ENCODE results near the gene CPNE7.

Gene CPNE7

DNA sequence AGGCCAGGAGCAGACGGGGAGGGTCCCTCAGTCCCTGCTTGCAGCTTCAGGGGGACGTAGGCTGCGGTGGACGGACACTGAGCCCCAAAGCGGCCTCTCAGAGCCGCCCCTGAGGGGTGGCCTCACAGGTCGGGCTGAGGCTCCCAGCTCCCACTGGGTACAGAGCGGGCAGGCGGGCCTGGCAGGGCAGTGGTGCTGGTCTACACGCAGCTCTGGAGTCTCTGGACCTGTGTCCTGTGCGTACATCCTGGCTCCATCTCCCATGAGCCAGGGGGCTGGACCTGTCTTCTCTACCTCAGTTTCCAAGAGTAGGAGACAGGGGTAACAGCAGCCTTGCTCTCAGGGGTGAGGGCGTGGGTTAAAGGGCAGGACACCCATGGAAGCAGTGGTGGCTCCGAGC, 39.6 kb downstream of the CPNE7 start:
- H3K9me3 ChIP-seq (replicated peaks; ENCODE audit: low read length), result no peaks in the 10 kb centered on the region
- peaks cover 7% of the 10 kb centered on the region for H3K4me1 ChIP-seq (ENCODE audit: control insufficient read depth, insufficient read depth, low read length)
- H3K4me2 ChIP-seq (ENCODE audit: low read length), result no peak overlapping the region
- H3K9ac ChIP-seq (ENCODE audit: low read depth, low read length), result no peak overlapping the region
- H3K36me3 ChIP-seq (ENCODE audit: insufficient read depth, low read length), result no peaks in the 10 kb centered on the region
- H3K4me3 ChIP-seq (ENCODE audit: low read length), result no peak overlapping the region
- H3K27me3 ChIP-seq (ENCODE audit: control insufficient read depth, insufficient read depth, low read length), result peaks cover 4% of the 10 kb centered on the region

DNA sequence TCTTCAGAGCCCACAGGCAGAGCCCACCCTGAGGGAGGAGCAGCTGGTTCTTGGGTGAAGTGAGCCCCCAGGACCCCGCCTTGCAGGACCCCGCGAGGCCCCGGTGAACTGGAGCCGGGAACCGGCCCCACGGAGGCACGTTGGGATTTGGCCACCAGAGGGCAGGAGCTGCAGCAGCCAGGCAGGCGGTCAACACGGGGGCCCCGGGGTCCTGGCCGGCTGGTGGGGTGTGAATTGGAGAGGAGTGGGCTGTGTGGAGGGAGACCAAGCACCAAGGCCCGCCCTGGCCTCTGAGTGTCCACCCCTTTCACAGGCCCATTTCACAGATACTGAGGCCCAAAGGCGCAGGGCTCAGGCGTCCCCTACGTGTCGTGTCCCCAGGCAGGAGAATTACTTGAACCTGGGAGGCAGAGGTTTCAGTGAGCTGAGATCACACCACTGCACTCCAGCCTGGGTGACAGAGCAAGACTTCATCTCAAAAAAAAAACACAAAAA, 40.1 kb downstream of the CPNE7 start:
- peaks cover 9% of the 10 kb centered on the region for H3K27me3 ChIP-seq (ENCODE audit: control insufficient read depth, insufficient read depth, low read length)
- peaks cover 7% of the 10 kb centered on the region for H3K4me1 ChIP-seq (ENCODE audit: control insufficient read depth, insufficient read depth, low read length)
- H3K9me3 ChIP-seq (replicated peaks; ENCODE audit: low read length), result no peaks in the 10 kb centered on the region
- no peak overlapping the region for H3K4me2 ChIP-seq (ENCODE audit: low read length)
- no peaks in the 10 kb centered on the region for H3K36me3 ChIP-seq (ENCODE audit: insufficient read depth, low read length)
- H3K4me3 ChIP-seq (ENCODE audit: low read length), result no peak overlapping the region
- H3K9ac ChIP-seq (ENCODE audit: low read depth, low read length), result no peak overlapping the region

GRCh38 chr16:89616623-89617022, 41.1 kb downstream of the CPNE7 start:
- no peak overlapping the region for H3K4me2 ChIP-seq (ENCODE audit: low read length)
- H3K27me3 ChIP-seq (ENCODE audit: control insufficient read depth, insufficient read depth, low read length), result peaks cover 17% of the 10 kb centered on the region
- H3K36me3 ChIP-seq (ENCODE audit: insufficient read depth, low read length), result no peaks in the 10 kb centered on the region
- H3K9ac ChIP-seq (ENCODE audit: low read depth, low read length), result no peak overlapping the region
- H3K4me3 ChIP-seq (ENCODE audit: low read length), result no peak overlapping the region
- peaks cover 7% of the 10 kb centered on the region for H3K4me1 ChIP-seq (ENCODE audit: control insufficient read depth, insufficient read depth, low read length)
- no peaks in the 10 kb centered on the region for H3K9me3 ChIP-seq (replicated peaks; ENCODE audit: low read length)

DNA sequence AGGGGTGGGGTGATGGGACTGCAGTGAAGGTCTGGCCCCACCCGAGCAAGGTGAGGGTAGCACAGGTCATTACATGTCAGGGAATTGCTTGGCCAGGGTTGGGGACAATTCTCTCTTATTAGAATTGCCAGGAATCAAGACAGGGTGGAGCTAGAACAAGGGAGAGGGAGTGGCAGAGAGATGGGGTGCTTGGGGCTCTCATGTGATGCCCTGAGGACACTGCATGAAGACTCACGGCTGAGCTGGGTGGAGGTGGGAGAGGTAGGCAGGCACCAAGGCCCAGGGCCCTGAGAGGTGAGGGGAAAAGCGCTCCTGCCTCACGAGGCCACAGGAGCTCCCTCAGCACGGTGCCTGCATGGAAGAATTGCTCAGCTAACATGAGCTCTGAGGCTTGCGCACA, 41.5 kb downstream of the CPNE7 start:
- no peak overlapping the region for H3K4me3 ChIP-seq (ENCODE audit: low read length)
- H3K9me3 ChIP-seq (replicated peaks; ENCODE audit: low read length), result no peaks in the 10 kb centered on the region
- peaks cover 21% of the 10 kb centered on the region for H3K27me3 ChIP-seq (ENCODE audit: control insufficient read depth, insufficient read depth, low read length)
- H3K4me2 ChIP-seq (ENCODE audit: low read length), result no peak overlapping the region
- peaks cover 7% of the 10 kb centered on the region for H3K4me1 ChIP-seq (ENCODE audit: control insufficient read depth, insufficient read depth, low read length)
- no peaks in the 10 kb centered on the region for H3K36me3 ChIP-seq (ENCODE audit: insufficient read depth, low read length)
- no peak overlapping the region for H3K9ac ChIP-seq (ENCODE audit: low read depth, low read length)

GRCh38 chr16:89618109-89618998, 42.8 kb downstream of the CPNE7 start:
- Histone ChIP-seq H3K9ac (ENCODE audit: low read depth, low read length) (no peak overlapping the region), H3K36me3 (ENCODE audit: insufficient read depth, low read length) (no peaks in the 10 kb centered on the region), H3K4me1 (ENCODE audit: control insufficient read depth, insufficient read depth, low read length) (peaks cover 1% of the 10 kb centered on the region), H3K27me3 (ENCODE audit: control insufficient read depth, insufficient read depth, low read length) (peaks cover 30% of the 10 kb centered on the region), H3K9me3 (replicated peaks; ENCODE audit: low read length) (no peaks in the 10 kb centered on the region), H3K4me3 (ENCODE audit: low read length) (no peak overlapping the region), H3K4me2 (ENCODE audit: low read length) (no peak overlapping the region)

- Histone ChIP-seq H3K9ac (ENCODE audit: low read depth, low read length) (no peak overlapping the region), H3K9me3 (replicated peaks; ENCODE audit: low read length) (no peaks in the 10 kb centered on the region), H3K4me3 (ENCODE audit: low read length) (no peak overlapping the region), H3K4me1 (ENCODE audit: control insufficient read depth, insufficient read depth, low read length) (no peaks in the 10 kb centered on the region), H3K27me3 (ENCODE audit: control insufficient read depth, insufficient read depth, low read length) (peaks cover 43% of the 10 kb centered on the region), H3K36me3 (ENCODE audit: insufficient read depth, low read length) (no peaks in the 10 kb centered on the region), H3K4me2 (ENCODE audit: low read length) (no peak overlapping the region)
These were observed 44.3 kb downstream of the CPNE7 start for GRCh38 chr16:89619840-89620239.

DNA sequence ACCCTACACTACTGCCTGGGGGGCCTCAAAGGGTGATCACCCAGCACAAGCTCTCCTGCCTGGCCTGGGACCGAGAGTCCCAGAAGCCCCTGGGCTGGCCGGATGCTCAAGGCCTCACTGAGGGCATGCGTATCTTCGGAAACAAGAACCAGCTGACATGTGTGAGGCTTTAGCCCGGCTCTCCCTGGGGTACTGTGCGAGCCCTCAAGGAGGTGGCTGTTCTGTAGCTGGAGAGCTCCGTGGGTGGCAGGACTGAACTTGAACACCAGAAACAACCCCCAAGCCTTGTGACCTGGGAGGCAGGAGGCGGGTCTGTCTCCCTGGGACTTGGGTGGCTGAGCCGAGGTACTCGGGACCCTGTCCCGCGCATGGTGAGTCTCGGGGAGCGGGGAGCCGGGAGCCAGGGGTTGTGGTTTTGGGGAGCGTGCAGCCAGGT, 44.9 kb downstream of the CPNE7 start:
- Histone ChIP-seq H3K9me3 (replicated peaks; ENCODE audit: low read length) (no peaks in the 10 kb centered on the region), H3K4me1 (ENCODE audit: control insufficient read depth, insufficient read depth, low read length) (no peaks in the 10 kb centered on the region), H3K9ac (ENCODE audit: low read depth, low read length) (no peak overlapping the region), H3K4me3 (ENCODE audit: low read length) (no peak overlapping the region), H3K4me2 (ENCODE audit: low read length) (no peak overlapping the region), H3K27me3 (ENCODE audit: control insufficient read depth, insufficient read depth, low read length) (peaks cover 49% of the 10 kb centered on the region), H3K36me3 (ENCODE audit: insufficient read depth, low read length) (no peaks in the 10 kb centered on the region)

- Histone ChIP-seq H3K4me1 (ENCODE audit: control insufficient read depth, insufficient read depth, low read length) (no peaks in the 10 kb centered on the region), H3K36me3 (ENCODE audit: insufficient read depth, low read length) (no peaks in the 10 kb centered on the region), H3K27me3 (ENCODE audit: control insufficient read depth, insufficient read depth, low read length) (peaks cover 52% of the 10 kb centered on the region), H3K9ac (ENCODE audit: low read depth, low read length) (no peak overlapping the region), H3K4me2 (ENCODE audit: low read length) (no peak overlapping the region), H3K9me3 (replicated peaks; ENCODE audit: low read length) (no peaks in the 10 kb centered on the region), H3K4me3 (ENCODE audit: low read length) (no peak overlapping the region)
These were observed 45.7 kb downstream of the CPNE7 start for GRCh38 chr16:89621136-89621697.

DNA sequence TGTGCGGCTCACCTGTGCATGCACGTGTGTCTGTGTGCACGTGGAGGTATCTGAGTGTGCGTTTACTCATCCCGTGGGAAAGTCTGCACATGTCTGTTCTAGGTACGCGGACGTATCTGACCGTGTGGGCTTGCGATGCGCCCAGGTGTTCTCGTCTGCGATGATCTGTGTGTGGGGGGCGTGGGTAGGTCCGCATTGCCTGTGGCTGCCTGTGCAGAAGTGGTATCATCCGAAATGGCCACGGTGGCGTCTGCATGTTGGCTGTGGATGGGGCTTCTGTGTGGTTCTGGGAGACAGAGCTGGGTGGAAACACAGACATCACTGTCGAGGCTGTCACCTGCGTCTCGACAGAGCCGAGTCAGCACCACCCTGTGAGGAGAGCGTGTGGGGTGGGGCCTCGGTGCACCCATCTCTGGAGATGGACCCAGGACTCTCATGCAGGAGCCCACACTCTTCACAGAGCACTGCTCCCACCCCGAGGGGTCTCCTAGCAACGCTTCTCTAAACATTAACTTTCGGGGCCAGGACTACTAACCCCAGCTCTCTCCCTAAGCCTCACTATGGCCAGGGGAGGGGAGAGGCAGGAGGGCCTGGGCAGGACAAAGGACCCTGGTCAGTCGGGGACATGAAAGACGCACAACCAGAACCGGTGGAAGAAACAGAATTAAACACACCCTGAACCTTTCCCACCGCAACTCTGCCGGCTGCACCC, 46.3 kb downstream of the CPNE7 start:
- Histone ChIP-seq H3K9ac (ENCODE audit: low read depth, low read length) (no peak overlapping the region), H3K27me3 (ENCODE audit: control insufficient read depth, insufficient read depth, low read length) (peaks cover 52% of the 10 kb centered on the region), H3K9me3 (replicated peaks; ENCODE audit: low read length) (no peaks in the 10 kb centered on the region), H3K4me1 (ENCODE audit: control insufficient read depth, insufficient read depth, low read length) (no peaks in the 10 kb centered on the region), H3K4me3 (ENCODE audit: low read length) (no peak overlapping the region), H3K36me3 (ENCODE audit: insufficient read depth, low read length) (no peaks in the 10 kb centered on the region), H3K4me2 (ENCODE audit: low read length) (no peak overlapping the region)

DNA sequence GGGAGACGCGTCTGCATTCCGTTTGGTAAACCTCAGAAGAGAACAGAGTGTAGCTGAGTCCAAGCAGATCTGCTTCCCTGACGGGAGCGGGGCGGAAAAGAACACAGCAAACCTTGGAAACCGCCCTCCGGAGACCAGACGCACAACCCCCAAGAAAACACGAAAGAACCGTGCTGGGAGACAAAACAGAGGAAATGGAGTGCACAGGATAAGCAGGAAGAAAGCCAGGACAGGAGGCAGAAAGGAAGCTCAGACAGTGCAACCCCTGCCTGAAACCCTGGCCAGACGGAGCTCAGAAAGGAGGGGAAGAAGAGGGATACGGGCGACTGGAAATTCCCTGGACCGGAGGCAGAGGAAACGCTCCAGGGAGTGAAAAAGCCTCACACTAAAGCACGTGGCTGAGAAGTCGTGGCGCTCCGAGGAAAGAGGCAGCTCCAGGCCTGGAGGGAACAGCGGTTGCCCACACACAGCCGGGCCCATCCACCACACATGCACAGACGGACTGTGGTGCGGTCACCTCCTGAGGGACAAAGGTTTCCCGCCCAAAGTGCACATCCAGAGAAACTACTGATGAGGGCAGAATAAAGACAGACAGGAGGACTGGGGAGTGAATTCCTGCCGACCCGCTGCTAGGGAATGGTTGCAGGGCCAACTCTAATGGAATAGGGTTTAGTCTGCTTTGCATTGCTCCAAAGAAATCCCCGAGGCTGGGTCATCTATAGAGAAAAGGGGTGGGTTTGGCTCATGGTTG, 48.1 kb downstream of the CPNE7 start:
- Histone ChIP-seq H3K4me3 (ENCODE audit: low read length) (no peak overlapping the region), H3K9ac (ENCODE audit: low read depth, low read length) (no peak overlapping the region), H3K36me3 (ENCODE audit: insufficient read depth, low read length) (no peaks in the 10 kb centered on the region), H3K9me3 (replicated peaks; ENCODE audit: low read length) (no peaks in the 10 kb centered on the region), H3K27me3 (ENCODE audit: control insufficient read depth, insufficient read depth, low read length) (peaks cover 52% of the 10 kb centered on the region), H3K4me1 (ENCODE audit: control insufficient read depth, insufficient read depth, low read length) (no peaks in the 10 kb centered on the region), H3K4me2 (ENCODE audit: low read length) (no peak overlapping the region)
